HFF-Myc (cell line): Measurements from ENCODE around the gene NPPC.

Source experiments
- DNase-seq: peaks from one replicate; pipeline ENCODE4 v3.0.0-alpha.2; 2011; ENCODE audit warnings: low read depth; ENCODE audit errors: extremely low read depth
- H3K4me3 ChIP-seq: replicated peaks from 2 replicates; pipeline ENCODE4 v1.5.1; 2011; ENCODE audit warnings: low read depth, mild to moderate bottlenecking, control low read depth, low read length
- TF ChIP-seq, protein P1 (sequence below): IDR thresholded peaks from 2 replicates; pipeline ENCODE4 v1.5.1; 2012; ENCODE audit warnings: mild to moderate bottlenecking, low read depth, low read length, control low read depth; ENCODE audit errors: missing control alignments

NPPC gene

GRCh38 chr2:231935815-231936214, 9.6 kb upstream of the NPPC start:
- no peak overlapping the region for H3K4me3 ChIP-seq
- TF ChIP-seq, protein P1, sequence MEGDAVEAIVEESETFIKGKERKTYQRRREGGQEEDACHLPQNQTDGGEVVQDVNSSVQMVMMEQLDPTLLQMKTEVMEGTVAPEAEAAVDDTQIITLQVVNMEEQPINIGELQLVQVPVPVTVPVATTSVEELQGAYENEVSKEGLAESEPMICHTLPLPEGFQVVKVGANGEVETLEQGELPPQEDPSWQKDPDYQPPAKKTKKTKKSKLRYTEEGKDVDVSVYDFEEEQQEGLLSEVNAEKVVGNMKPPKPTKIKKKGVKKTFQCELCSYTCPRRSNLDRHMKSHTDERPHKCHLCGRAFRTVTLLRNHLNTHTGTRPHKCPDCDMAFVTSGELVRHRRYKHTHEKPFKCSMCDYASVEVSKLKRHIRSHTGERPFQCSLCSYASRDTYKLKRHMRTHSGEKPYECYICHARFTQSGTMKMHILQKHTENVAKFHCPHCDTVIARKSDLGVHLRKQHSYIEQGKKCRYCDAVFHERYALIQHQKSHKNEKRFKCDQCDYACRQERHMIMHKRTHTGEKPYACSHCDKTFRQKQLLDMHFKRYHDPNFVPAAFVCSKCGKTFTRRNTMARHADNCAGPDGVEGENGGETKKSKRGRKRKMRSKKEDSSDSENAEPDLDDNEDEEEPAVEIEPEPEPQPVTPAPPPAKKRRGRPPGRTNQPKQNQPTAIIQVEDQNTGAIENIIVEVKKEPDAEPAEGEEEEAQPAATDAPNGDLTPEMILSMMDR: no peak
- DNase-seq: no peak

GRCh38 chr2:231935207-231935524, 9.0 kb upstream of the NPPC start:
- TF ChIP-seq, protein P1: no peak
- no peak overlapping the region for H3K4me3 ChIP-seq
- DNase-seq: no peak

- TF ChIP-seq, protein P1: no peak
- H3K4me3 ChIP-seq: no peak overlapping the region
- DNase-seq: no peak
Measured at GRCh38 chr2:231934441-231935206, 8.4 kb upstream of the NPPC start.

GRCh38 chr2:231933916-231934401, 7.8 kb upstream of the NPPC start:
- no peak for DNase-seq
- no peak overlapping the region for H3K4me3 ChIP-seq
- TF ChIP-seq, protein P1: no peak

DNA sequence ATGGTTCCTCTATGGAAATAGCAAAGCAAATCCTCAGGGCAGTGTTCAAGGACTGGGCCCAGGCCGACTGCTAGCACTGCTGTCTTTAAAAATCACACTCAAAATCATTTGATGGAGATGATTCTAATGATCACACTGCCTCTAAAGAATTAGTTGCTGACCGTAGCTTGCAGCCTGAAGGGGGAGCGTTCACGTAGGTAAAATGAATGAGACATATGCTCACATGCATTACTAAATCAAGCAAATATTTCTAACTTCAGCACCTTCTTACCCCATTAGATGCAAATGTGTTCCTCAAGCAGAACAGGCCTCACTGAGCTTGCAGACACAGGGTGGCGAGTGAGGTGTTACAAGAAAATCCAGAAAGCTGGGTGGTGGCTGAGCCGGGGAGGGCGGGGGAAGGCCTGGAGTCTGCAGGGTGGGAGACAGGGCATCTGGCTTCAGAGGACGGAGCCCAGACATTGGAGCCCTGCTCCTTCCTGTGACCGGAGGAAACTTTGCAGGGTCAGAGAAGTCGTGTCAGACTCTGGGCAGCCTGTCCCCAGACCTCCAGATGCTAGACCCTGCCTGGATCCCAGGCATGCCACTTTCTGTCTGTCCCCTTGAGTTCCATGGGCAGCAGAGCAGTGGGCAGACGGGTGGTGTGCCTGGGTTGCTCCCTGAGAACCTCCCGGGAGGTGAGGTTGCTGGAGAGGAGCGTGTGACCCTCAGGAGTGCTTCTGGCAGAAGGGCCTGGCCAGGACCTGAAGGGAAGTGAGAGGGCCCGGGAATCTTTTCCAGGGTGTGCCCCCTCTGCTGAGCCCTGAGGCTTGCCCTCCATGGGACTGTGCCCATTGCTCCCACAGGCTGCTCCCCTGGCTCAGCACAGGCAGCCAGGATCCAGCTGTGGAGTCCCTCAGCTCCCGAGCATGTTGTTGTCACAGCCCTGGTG, 7.1 kb upstream of the NPPC start:
- TF ChIP-seq, protein P1: no peak
- no peak for DNase-seq
- H3K4me3 ChIP-seq: no peak overlapping the region

DNA sequence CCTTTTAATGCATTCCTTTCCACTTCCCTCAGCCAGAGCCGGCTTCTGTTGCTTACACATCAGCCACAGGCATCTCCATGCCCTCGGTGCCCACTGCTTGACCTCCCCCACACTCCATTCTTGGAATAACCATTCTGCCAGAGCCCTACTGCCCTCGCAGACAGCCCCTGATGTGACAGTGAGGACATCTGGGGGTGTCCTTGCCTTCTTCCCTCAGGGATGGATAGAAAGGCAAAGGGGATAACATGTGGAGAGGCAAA, 6.4 kb upstream of the NPPC start:
- no peak overlapping the region for H3K4me3 ChIP-seq
- DNase-seq: no peak
- TF ChIP-seq, protein P1: no peak
